ENCODE data around the gene ATG4B.

Gene ATG4B

DNA sequence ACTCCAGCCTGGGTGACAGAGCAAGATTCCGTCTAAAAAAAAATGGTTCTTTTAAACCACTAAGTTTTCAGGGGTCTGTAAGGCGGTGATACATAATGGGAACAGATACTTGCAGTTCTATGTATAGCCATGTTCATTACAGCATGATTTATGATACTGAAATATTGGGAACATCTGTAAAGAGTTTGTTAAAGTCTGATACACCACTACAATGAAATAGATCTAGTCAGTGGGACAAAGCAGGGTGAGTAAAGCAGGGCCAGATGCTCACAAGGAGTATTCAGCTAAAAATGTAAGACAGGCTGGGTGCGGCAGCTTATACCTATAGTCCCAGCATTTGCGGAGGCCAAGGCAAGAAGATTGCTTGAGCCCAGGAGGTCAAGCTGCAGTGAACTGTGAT, 58.2 kb downstream of the ATG4B start:
- DNase-seq: no peak

GRCh38 chr2:241701149-241701398, 63.6 kb downstream of the ATG4B start:
- no peak for DNase-seq

GRCh38 chr2:241701399-241702154, 64.1 kb downstream of the ATG4B start, which contains the start of gene ING5:
ING5 (plus strand) TSS chr2:241702039; CDS start chr2:241702066, 27 bp downstream.
- DNase-seq: peak; percentile 85

- peak; percentile 80 for DNase-seq
Observed at GRCh38 chr2:241702155-241703031, 64.9 kb downstream of the ATG4B start.

DNA sequence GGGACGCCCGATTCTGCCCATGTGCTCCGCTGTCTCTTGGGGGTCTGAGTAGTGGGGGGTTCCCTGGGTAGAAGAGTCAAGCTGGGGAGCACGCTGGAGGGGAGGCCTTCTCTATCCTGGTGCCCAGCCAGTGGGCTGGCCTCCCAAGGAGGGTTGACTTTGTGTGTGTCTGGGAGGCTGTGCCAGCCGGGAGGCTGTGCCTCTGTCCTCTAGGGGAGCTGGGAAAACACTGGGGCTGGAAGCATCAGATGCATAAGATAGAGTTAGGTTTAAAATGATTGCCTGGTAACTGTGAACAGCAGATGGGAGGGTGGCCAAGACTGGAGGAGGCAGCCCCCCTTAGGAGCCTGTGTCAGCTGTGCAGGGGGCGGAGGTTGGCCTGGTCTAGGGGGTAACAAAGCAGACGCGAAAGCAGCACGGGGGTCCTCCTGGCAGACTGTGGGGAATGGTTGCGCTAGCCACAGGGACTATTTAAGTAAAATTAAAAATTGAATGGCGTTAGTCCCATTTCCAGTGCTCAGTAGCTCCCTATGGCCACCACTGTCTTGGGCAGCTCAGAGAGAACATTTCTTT, 65.6 kb downstream of the ATG4B start:
- no peak for DNase-seq

DNA sequence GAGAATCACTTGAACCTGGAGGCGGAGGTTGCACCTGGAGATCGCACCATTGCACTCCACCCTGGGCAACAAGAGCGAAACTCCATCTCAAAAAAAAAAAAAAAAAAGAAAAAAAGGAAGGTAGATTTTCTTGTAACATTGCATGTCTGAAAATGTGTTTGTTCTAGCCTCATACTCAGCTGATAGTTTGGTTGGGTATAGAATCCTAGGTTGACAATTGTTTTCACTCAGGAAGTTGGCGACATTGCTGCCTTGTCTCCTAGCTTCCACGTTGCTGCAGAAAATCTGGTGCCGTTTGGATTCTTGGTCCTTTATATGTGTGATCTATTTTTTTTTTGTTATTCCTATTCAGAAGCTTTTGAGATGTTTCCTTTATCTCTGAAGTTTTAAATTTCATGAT, 69.0 kb downstream of the ATG4B start:
- no peak for DNase-seq

GRCh38 chr2:241708879-241709278, 71.4 kb downstream of the ATG4B start:
- no peak for DNase-seq

- no peak for DNase-seq
Observed at GRCh38 chr2:241719093-241719492, 81.6 kb downstream of the ATG4B start.

- no peak for DNase-seq
Observed at GRCh38 chr2:241720099-241720498, 82.6 kb downstream of the ATG4B start.

DNA sequence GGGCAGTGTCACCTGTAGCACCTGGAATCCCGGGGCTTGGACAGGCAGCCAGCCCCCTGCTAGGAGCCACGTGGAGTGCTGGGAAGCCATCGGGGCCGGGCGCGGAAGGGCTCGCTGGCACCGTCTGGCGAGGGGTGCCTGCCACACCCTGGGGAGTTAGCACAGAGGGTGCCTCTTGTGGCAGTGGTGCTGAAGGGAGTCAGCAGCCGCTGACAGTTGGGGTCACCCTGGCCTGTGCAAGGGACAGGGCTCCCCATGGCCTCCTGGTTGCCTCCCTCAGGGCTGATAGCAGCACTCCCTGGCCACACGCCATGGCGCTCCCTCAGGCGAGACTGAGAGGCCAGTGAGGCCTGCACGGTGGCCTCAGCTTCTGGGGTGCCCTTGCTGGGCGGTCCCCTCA, 83.1 kb downstream of the ATG4B start:
- no peak for DNase-seq

DNA sequence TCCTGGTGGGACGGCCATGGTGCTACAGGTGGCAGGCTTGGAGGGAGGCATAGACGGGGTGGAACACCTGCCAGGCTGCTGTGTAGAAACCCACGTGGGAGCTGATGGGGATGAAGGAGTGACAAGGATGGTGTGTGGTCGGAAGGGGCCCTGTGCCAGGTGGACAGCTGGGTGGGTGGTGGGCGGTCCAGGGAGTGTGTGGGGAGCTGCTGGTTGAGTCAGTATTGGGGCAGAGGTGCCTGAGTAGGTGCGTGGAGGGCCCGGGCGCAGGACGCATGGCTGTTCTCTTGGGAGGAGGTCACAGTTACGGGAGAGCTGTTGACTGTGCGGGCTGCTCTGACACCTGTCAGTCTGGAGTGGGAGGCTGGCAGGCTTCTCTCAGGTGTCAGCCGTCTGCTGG, 84.4 kb downstream of the ATG4B start:
- no peak for DNase-seq

- DNase-seq: no peak
Observed at GRCh38 chr2:241722896-241723454, 85.5 kb downstream of the ATG4B start.
